Liver (tissue), 9 donors: ENCODE measurements around the gene ZNF718. TPM values are rescaled to one million over a fixed set of nuclear protein-coding genes. Genes with fewer than 3 reads are reported as not detected.
"Not testable (repeated sequence)": the region's sequence is repeated elsewhere in the genome, so short reads cannot be mapped to it uniquely, and the experiment has no call there.

Experiments
- DNase-seq: peaks from one replicate; pipeline ENCODE4 v3.0.0-alpha.2; 2017; ENCODE audit warnings: low spot score
- H3K27ac ChIP-seq, 2 donors: one replicate each; pipeline ENCODE4 v1.7.0; 2013; ENCODE audit warnings: inconsistent platforms in 2 of 2, low read length in 2 of 2, control low read depth in 1 of 2, low read depth in 1 of 2, mild to moderate bottlenecking in 1 of 2
- H3K27me3 ChIP-seq, 4 donors: one replicate each; pipeline versions ENCODE4 v1.6.1 to v1.7.0; 2013; ENCODE audit warnings: low read length in 3 of 4, inconsistent platforms in 1 of 4, mild to moderate bottlenecking in 1 of 4, moderate library complexity in 1 of 4; ENCODE audit not compliant: control insufficient read depth in 4 of 4, insufficient read depth in 4 of 4
- H3K36me3 ChIP-seq, 4 donors: one replicate each; pipeline versions ENCODE4 v1.6.1 to v1.7.0; 2013; ENCODE audit warnings: low read length in 3 of 4, mild to moderate bottlenecking in 3 of 4, low read depth in 1 of 4, moderate library complexity in 1 of 4; ENCODE audit not compliant: control insufficient read depth in 4 of 4, insufficient read depth in 3 of 4
- H3K4me1 ChIP-seq, 4 donors: one replicate each; pipeline versions ENCODE4 v1.6.1 to v1.7.0; 2013; ENCODE audit warnings: low read length in 3 of 4, mild to moderate bottlenecking in 3 of 4, moderate library complexity in 1 of 4; ENCODE audit not compliant: control insufficient read depth in 4 of 4, insufficient read depth in 4 of 4
- H3K4me3 ChIP-seq, 3 donors: one replicate each; pipeline versions ENCODE4 v1.6.1 to v1.7.0; 2013; ENCODE audit warnings: low read length in 3 of 3, control low read depth in 1 of 3, low read depth in 1 of 3, mild to moderate bottlenecking in 1 of 3
- H3K9ac ChIP-seq, 2 donors: one replicate each; pipeline ENCODE4 v1.7.0; 2013; ENCODE audit warnings: low read length in 2 of 2, mild to moderate bottlenecking in 2 of 2, moderate library complexity in 2 of 2, control low read depth in 1 of 2, low read depth in 1 of 2
- H3K9me3 ChIP-seq, 4 donors: one replicate each; pipeline versions ENCODE4 v1.6.1 to v1.7.0; 2013; ENCODE audit warnings: low read length in 3 of 4; ENCODE audit not compliant: control insufficient read depth in 4 of 4
- GABPA ChIP-seq, 2 donors: IDR thresholded peaks in 1 of 2; conservative IDR thresholded peaks in 1 of 2; 2 replicates each; pipeline ENCODE4 v1.6.1; 2016; ENCODE audit warnings: antibody characterized with exemption in 2 of 2, mild to moderate bottlenecking in 1 of 2, moderate library complexity in 1 of 2
- HNF4G ChIP-seq: IDR thresholded peaks from 2 replicates; pipeline ENCODE4 v1.6.1; 2016; ENCODE audit warnings: antibody characterized with exemption
- NR2F2 ChIP-seq: IDR thresholded peaks from 2 replicates; pipeline ENCODE4 v1.6.1; 2016; ENCODE audit warnings: antibody characterized with exemption
- RAD21 ChIP-seq, 2 donors: IDR thresholded peaks; 2 replicates each; pipeline ENCODE4 v1.6.1; 2016; ENCODE audit warnings: antibody characterized with exemption in 2 of 2, mild to moderate bottlenecking in 2 of 2
- YY1 ChIP-seq: IDR thresholded peaks from 2 replicates; pipeline ENCODE4 v1.6.1; 2016; ENCODE audit warnings: antibody characterized with exemption, mild to moderate bottlenecking
- WGBS: extraction: QIAGEN DNeasy Blood & Tissue Kit; methylation state at CpG from one replicate; pipeline ENCODE4 v1.1.7; 2013; 5-methylcytosine and 5-hydroxymethylcytosine counted together
- polyA plus RNA-seq, 2 donors: library from polyadenylated mRNA; stranded (reverse) in 1 of 2; unstranded in 1 of 2; fragments of 200-250 nt in 1 of 2; fragments of >200 nt in 1 of 2; fragmentation: Nextera tagmentation in 1 of 2; extraction: Ambion mirVana in 1 of 2; gene quantifications; one replicate each; pipeline versions ENCODE4 v1.2.1 to v1.2.3, GENCODE V29; 2013 to 2015
- total RNA-seq, 2 donors: library from RNA; depleted of rRNA; stranded (reverse); fragments of >200 nt; gene quantifications; one replicate each; pipeline ENCODE4 v1.2.3, GENCODE V29; 2014
- TF ChIP-seq, protein P1 (sequence below): IDR thresholded peaks from 2 replicates; pipeline ENCODE4 v1.6.1; 2016; ENCODE audit warnings: antibody characterized with exemption, mild to moderate bottlenecking
- donor health status: healthy.
- donor health status: healthy.
- donor health status: healthy.
- donor health status: healthy.
- donor health status: healthy.

ZNF718 gene
- total and polyA plus RNA-seq, 4 donors, result 0.50 to 6.5 (median 2.4) TPM

DNA sequence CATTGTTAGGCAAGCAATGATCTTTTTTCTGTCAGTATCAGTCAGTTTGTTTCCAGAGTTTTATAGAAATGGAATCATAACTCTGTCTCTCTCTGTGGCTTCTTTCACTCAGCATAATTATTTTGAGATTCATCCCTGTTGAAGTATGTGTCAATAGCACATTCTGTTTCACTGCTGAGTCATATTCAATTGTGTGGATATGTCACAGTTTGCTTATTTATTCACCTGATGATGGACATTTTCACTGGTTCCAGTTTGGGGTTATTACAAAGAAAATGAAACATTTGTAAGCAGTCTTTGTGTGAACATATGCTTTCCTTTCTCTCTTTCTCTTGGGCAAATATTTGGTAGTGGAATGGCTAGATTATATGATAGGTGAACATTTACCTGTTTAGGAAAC lies 10.2 kb upstream of the ZNF718 start:
- Histone ChIP-seq H3K9me3 (peaks cover 13 to 57% (median 43%) of the 10 kb centered on the region in 4 donors), H3K27me3 (peaks cover 0 to 4% (median 2%) of the 10 kb centered on the region in 4 donors), H3K4me1 (no peaks in the 10 kb centered on the region), H3K36me3 (no peaks in the 10 kb centered on the region), H3K4me3 (no peak overlapping the region), H3K27ac (no peak overlapping the region), H3K9ac (no peak overlapping the region)
- DNase-seq, result no peak
- TF ChIP-seq, protein P1, sequence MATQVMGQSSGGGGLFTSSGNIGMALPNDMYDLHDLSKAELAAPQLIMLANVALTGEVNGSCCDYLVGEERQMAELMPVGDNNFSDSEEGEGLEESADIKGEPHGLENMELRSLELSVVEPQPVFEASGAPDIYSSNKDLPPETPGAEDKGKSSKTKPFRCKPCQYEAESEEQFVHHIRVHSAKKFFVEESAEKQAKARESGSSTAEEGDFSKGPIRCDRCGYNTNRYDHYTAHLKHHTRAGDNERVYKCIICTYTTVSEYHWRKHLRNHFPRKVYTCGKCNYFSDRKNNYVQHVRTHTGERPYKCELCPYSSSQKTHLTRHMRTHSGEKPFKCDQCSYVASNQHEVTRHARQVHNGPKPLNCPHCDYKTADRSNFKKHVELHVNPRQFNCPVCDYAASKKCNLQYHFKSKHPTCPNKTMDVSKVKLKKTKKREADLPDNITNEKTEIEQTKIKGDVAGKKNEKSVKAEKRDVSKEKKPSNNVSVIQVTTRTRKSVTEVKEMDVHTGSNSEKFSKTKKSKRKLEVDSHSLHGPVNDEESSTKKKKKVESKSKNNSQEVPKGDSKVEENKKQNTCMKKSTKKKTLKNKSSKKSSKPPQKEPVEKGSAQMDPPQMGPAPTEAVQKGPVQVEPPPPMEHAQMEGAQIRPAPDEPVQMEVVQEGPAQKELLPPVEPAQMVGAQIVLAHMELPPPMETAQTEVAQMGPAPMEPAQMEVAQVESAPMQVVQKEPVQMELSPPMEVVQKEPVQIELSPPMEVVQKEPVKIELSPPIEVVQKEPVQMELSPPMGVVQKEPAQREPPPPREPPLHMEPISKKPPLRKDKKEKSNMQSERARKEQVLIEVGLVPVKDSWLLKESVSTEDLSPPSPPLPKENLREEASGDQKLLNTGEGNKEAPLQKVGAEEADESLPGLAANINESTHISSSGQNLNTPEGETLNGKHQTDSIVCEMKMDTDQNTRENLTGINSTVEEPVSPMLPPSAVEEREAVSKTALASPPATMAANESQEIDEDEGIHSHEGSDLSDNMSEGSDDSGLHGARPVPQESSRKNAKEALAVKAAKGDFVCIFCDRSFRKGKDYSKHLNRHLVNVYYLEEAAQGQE, result no peak
- no peak for TF ChIP-seq HNF4G

DNA sequence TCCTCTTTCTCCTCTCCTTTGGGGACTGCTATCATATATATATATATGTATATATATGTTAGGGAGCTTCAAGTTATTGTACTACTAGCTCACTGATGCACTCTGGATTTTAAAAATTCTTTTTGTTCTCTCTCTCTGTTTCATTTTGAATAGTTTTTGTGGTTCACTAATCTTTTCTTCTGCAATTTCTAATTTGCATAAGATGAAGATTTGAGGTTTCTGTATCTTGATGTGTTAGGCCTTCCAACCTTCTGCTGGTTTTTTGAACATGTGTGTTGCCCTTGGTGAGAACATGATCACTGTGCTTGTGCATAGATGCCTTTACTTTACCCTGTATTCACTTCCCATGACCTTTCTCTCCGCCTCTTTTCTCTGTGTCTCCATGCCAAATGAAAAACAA lies 7.8 kb upstream of the ZNF718 start:
- H3K27ac ChIP-seq, result no peak overlapping the region
- no peaks in the 10 kb centered on the region for H3K36me3 ChIP-seq
- WGBS, result 82% methylated on average over 1 of the region's 1 CpG
- no peak for TF ChIP-seq RAD21 (IDR thresholded peaks at IDR 0.05)
- TF ChIP-seq YY1, result no peak
- no peak overlapping the region for H3K4me3 ChIP-seq
- H3K4me1 ChIP-seq, result no peaks in the 10 kb centered on the region
- H3K9me3 ChIP-seq, result peaks cover 10 to 41% (median 28%) of the 10 kb centered on the region in 4 donors
- no peak overlapping the region for H3K9ac ChIP-seq
- DNase-seq, result no peak
- H3K27me3 ChIP-seq, result no peaks in the 10 kb centered on the region

DNA sequence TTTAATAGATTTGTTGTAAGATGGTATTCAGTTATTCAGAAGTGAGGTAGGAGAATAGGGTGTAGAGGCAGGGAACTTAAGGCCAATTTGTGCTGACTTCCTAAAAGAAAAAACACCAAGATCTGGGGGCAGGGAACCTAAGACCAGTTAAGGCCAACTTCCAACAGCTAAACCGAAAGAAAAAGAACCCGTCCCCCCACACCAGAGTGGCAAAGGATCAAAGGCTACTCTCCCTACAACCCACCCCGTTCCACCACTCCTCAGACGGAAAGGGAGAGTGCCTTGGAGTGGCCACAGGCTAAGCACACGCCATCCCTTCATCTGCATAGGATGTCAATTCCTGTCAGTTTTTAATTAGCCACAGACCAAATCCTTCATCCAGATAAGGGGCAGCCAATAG lies 3.7 kb upstream of the ZNF718 start:
- DNase-seq, result no peak
- no peak overlapping the region for H3K9ac ChIP-seq
- H3K4me3 ChIP-seq, result peak overlapping the region in 1 of 3 donors; percentile 7
- peaks cover 0 to 10% (median 5%) of the 10 kb centered on the region in 4 donors for H3K4me1 ChIP-seq
- no peak for TF ChIP-seq GABPA (IDR thresholded peaks at IDR 0.05 in 1 of 2, conservative IDR thresholded peaks at IDR 0.05 in 1 of 2)
- H3K9me3 ChIP-seq, result peaks cover 4 to 32% (median 13%) of the 10 kb centered on the region in 4 donors
- 63% methylated on average over 5 of the region's 5 CpGs for WGBS
- H3K27ac ChIP-seq, result no peak overlapping the region
- H3K27me3 ChIP-seq, result no peaks in the 10 kb centered on the region
- H3K36me3 ChIP-seq, result no peaks in the 10 kb centered on the region

DNA sequence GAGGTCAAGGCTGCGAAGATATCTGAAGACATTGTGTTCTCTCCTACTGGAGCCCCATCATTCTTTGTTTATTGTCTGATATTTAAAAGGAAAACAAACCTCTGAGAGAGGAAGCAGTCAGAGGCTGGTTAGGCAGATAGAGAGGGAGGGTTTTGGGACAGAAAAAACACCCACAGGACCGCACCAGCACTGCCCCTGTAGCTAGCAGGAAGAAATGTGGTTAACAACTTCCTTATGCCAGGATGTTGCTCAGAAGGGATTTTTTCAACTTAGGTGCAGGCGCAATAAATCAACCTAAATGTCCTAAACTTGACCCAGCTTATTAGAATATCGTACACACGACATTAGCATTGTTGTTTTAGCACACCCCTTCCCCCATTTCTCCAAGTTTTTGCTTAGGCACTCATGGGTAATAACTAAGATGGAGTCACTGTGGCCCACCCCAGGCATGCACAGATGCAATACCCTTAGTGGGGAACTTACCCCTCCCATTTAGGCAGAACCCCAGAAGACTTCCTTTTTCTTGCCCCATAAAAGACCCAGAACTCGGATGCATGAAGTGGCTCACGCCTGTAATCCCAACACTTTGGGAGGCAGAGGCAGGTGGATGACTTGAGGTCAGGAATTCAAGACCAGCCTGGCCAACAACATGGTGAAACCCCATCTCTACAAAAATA lies 2.8 kb upstream of the ZNF718 start:
- H3K27ac ChIP-seq, result no peak overlapping the region
- 72% methylated on average over 7 of the region's 7 CpGs for WGBS
- no peak for TF ChIP-seq YY1
- TF ChIP-seq NR2F2, result peak; percentile 77
- DNase-seq, result no peak
- peaks cover 2 to 14% (median 8%) of the 10 kb centered on the region in 4 donors for H3K4me1 ChIP-seq
- no peaks in the 10 kb centered on the region for H3K27me3 ChIP-seq
- no peak overlapping the region for H3K4me3 ChIP-seq
- peaks cover 5 to 40% (median 14%) of the 10 kb centered on the region in 4 donors for H3K9me3 ChIP-seq
- H3K36me3 ChIP-seq, result peaks cover 0 to 4% (median 0%) of the 10 kb centered on the region in 4 donors
- no peak overlapping the region for H3K9ac ChIP-seq

DNA sequence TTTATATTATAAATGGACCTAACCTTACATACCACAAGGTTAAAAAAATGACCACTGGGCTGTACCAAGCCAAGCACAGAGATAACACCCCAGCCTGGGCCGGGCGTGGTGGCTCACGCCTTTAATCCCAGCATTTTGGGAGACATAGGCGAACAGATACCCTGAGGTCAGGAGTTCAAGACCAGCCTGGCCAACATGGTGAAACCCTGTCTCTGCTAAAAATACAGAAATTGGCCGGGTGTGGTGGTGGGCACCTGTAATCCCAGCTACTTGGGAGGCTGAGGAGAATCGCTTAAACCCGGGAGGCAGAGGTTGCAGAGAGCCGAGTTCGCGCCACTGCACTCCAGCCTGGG lies 403 bp upstream of the ZNF718 start:
- peak overlapping the region; percentile 85 to 90 for H3K27ac ChIP-seq
- H3K4me3 ChIP-seq, result peak overlapping the region; percentile 58 to 75 (median 73)
- H3K9ac ChIP-seq, H3K27me3 ChIP-seq: not testable (repeated sequence)
- DNase-seq, result peak; percentile 37
- H3K36me3 ChIP-seq, result peaks cover 2 to 26% (median 16%) of the 10 kb centered on the region in 4 donors
- peaks cover 2 to 14% (median 8%) of the 10 kb centered on the region in 4 donors for H3K4me1 ChIP-seq
- H3K9me3 ChIP-seq, result peaks cover 2 to 50% (median 9%) of the 10 kb centered on the region in 4 donors
- 42% methylated on average over 10 of the region's 10 CpGs for WGBS
